ENCODE measurements around the gene DNTT. TPM values are rescaled to one million over a fixed set of nuclear protein-coding genes. Genes with fewer than 3 reads are reported as not detected.

The DNTT gene
- total and polyA plus RNA-seq, 7 donors, result 0.01 TPM; not detected in 6

GRCh38 chr10:96374639-96374984 lies 70.4 kb downstream of the DNTT start:
- H3K27me3 ChIP-seq (ENCODE audit: insufficient read depth in 3 of 3, low read length in 2 of 3), result no peaks in the 10 kb centered on the region
- no peaks in the 10 kb centered on the region for H3K9me3 ChIP-seq
- DNase-seq (no peak), ATAC-seq (peak in 1 of 4 donors; percentile 15)
- TF ChIP-seq CTCF (IDR thresholded peaks at IDR 0.05), result no peak
- H3K27ac ChIP-seq, result no peak overlapping the region
- H3K4me1 ChIP-seq, result no peaks in the 10 kb centered on the region
- H3K4me3 ChIP-seq, result peak overlapping the region; percentile 69
- 12 to 21% (median 15%) methylated on average over 8 to 9 of the region's 9 CpGs for WGBS, 3 donors
- H3K36me3 ChIP-seq (ENCODE audit: insufficient read depth in 1 of 2, low read depth in 1 of 2), result no peaks in the 10 kb centered on the region
- intact Hi-C loops (cut with DNase I), result no loop called here

GRCh38 chr10:96374985-96375830 lies 71.0 kb downstream of the DNTT start:
- intact Hi-C loops (cut with DNase I), result loop anchor here in 1 of 2 donors (5.0 kb wide), 1 partner anchor 137 kb away; the partner anchor contains the start of gene TLL2
- peak overlapping the region; percentile 69 for H3K4me3 ChIP-seq
- no peaks in the 10 kb centered on the region for H3K9me3 ChIP-seq
- ATAC-seq, result peak; percentile 92 to 98 (median 95)
- peak; percentile 85 to 92 for DNase-seq
- no peak overlapping the region for H3K27ac ChIP-seq
- no peaks in the 10 kb centered on the region for H3K36me3 ChIP-seq (ENCODE audit: insufficient read depth in 1 of 2, low read depth in 1 of 2)
- 5 to 6% (median 5%) methylated on average over 35 to 36 of the region's 36 CpGs for WGBS, 3 donors
- no peaks in the 10 kb centered on the region for H3K4me1 ChIP-seq
- no peaks in the 10 kb centered on the region for H3K27me3 ChIP-seq (ENCODE audit: insufficient read depth in 3 of 3, low read length in 2 of 3)
- peak; percentile 98 for TF ChIP-seq CTCF (IDR thresholded peaks at IDR 0.05)

GRCh38 chr10:96376483-96376882 lies 72.2 kb downstream of the DNTT start:
- no peak for ATAC-seq

GRCh38 chr10:96377816-96378294 lies 73.6 kb downstream of the DNTT start:
- intact Hi-C loops (cut with DNase I), result loop anchor here in 1 of 2 donors (5.0 kb wide), 1 partner anchor 134 kb away; the partner anchor contains the start of gene TLL2
- no peak overlapping the region for H3K27ac ChIP-seq

More at GRCh38 chr10:96376483-96376882, 72.2 kb downstream of the DNTT start:
- no peaks in the 10 kb centered on the region for H3K4me1 ChIP-seq
- no peaks in the 10 kb centered on the region for H3K36me3 ChIP-seq (ENCODE audit: insufficient read depth in 1 of 2, low read depth in 1 of 2)
- no peak for DNase-seq
- intact Hi-C loops (cut with DNase I), result loop anchor here in 1 of 2 donors (5.0 kb wide), 1 partner anchor 136 kb away; the partner anchor contains the start of gene TLL2
- 74 to 85% (median 83%) methylated on average over 7 of the region's 7 CpGs for WGBS, 3 donors
- no peaks in the 10 kb centered on the region for H3K27me3 ChIP-seq (ENCODE audit: insufficient read depth in 3 of 3, low read length in 2 of 3)
- no peak overlapping the region for H3K27ac ChIP-seq
- no peak overlapping the region for H3K4me3 ChIP-seq
- TF ChIP-seq CTCF (IDR thresholded peaks at IDR 0.05), result no peak
- no peaks in the 10 kb centered on the region for H3K9me3 ChIP-seq

More at GRCh38 chr10:96377816-96378294, 73.6 kb downstream of the DNTT start:
- Histone ChIP-seq H3K4me1 (no peaks in the 10 kb centered on the region), H3K36me3 (ENCODE audit: insufficient read depth in 1 of 2, low read depth in 1 of 2) (no peaks in the 10 kb centered on the region), H3K4me3 (no peak overlapping the region), H3K27me3 (ENCODE audit: insufficient read depth in 3 of 3, low read length in 2 of 3) (no peaks in the 10 kb centered on the region), H3K9me3 (no peaks in the 10 kb centered on the region)
- DNase-seq (no peak), ATAC-seq (no peak)
- 43 to 60% (median 54%) methylated on average over 6 of the region's 6 CpGs for WGBS, 3 donors
- TF ChIP-seq CTCF (IDR thresholded peaks at IDR 0.05), result no peak

Measured in psoas muscle (tissue), 8 donors.